ENCODE results near the gene BMPR2.

BMPR2 gene

DNA sequence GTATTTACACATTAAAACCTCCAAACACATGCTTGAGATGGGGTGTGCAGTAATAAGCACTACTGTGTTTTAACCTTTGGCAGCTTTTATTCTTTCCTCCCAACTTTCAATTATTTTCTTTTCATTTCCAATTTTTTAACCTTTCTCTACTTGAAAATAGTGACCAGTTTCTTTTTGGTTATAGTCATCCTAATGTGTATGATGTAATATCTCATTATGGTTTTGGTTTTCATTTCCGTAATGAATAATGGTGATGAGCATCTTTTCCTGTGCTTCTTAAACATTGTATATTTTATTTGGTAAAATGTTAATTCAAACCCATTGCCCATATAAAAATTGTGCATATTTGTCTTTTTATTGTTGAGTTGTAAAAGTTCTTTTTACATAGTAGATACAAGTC lies 103.5 kb downstream of the BMPR2 start:
- H3F3A ChIP-seq (ENCODE audit: control insufficient read depth, insufficient read depth), result no peaks in the 10 kb centered on the region
- H3K4me3 ChIP-seq (ENCODE audit: low read length), result no peak overlapping the region
- no peaks in the 10 kb centered on the region for H3K4me1 ChIP-seq (ENCODE audit: control insufficient read depth, low read length)
- no peak overlapping the region for H3K4me2 ChIP-seq (ENCODE audit: low read length)
- no peaks in the 10 kb centered on the region for H3K9me3 ChIP-seq (ENCODE audit: control insufficient read depth, insufficient read depth, low read length)
- H3K79me2 ChIP-seq (ENCODE audit: control insufficient read depth, low read length), result no peaks in the 10 kb centered on the region
- TF ChIP-seq, protein P1, sequence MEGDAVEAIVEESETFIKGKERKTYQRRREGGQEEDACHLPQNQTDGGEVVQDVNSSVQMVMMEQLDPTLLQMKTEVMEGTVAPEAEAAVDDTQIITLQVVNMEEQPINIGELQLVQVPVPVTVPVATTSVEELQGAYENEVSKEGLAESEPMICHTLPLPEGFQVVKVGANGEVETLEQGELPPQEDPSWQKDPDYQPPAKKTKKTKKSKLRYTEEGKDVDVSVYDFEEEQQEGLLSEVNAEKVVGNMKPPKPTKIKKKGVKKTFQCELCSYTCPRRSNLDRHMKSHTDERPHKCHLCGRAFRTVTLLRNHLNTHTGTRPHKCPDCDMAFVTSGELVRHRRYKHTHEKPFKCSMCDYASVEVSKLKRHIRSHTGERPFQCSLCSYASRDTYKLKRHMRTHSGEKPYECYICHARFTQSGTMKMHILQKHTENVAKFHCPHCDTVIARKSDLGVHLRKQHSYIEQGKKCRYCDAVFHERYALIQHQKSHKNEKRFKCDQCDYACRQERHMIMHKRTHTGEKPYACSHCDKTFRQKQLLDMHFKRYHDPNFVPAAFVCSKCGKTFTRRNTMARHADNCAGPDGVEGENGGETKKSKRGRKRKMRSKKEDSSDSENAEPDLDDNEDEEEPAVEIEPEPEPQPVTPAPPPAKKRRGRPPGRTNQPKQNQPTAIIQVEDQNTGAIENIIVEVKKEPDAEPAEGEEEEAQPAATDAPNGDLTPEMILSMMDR (IDR thresholded peaks at IDR 0.05; ENCODE audit: low read depth, low read length, poor library complexity, severe bottlenecking), result no peak
- TF ChIP-seq EZH2phosphoT487 (IDR thresholded peaks at IDR 0.05; ENCODE audit: borderline replicate concordance, low read length), result no peak
- no peaks in the 10 kb centered on the region for H3K27me3 ChIP-seq (ENCODE audit: control insufficient read depth, low read length)
- H4K20me1 ChIP-seq (ENCODE audit: control insufficient read depth, insufficient read depth, low read depth, low read length), result no peaks in the 10 kb centered on the region
- H3K9me2 ChIP-seq (replicated peaks; ENCODE audit: control insufficient read depth, low read length), result no peaks in the 10 kb centered on the region
- H3K27ac ChIP-seq (ENCODE audit: low read depth, low read length), result no peak overlapping the region
- H3K36me3 ChIP-seq (ENCODE audit: control insufficient read depth, low read length), result no peaks in the 10 kb centered on the region

DNA sequence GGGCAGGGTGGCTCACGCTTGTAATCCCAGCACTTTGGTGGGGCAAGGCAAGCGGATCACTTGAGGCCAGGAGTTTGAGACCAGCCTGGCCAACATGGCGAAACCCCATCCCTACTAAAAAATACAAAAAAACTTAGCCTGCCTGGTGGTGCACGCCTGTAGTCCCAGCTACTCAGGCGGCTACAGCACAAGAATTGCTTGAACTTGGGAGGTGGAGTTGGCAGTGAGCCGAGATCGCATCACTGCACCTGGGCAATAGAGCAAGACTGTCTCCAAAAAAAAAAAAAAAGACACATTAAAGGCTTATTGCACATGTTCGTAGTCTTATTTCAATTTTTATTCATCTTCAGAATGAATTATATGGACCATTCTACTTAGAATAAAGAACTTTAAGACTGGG lies 110.2 kb downstream of the BMPR2 start:
- no peaks in the 10 kb centered on the region for H3F3A ChIP-seq (ENCODE audit: control insufficient read depth, insufficient read depth)
- H3K4me1 ChIP-seq (ENCODE audit: control insufficient read depth, low read length), result no peaks in the 10 kb centered on the region
- no peaks in the 10 kb centered on the region for H3K9me3 ChIP-seq (ENCODE audit: control insufficient read depth, insufficient read depth, low read length)
- H3K4me2 ChIP-seq (ENCODE audit: low read length), result no peak overlapping the region
- no peaks in the 10 kb centered on the region for H3K36me3 ChIP-seq (ENCODE audit: control insufficient read depth, low read length)
- TF ChIP-seq, protein P1 (IDR thresholded peaks at IDR 0.05; ENCODE audit: low read depth, low read length, poor library complexity, severe bottlenecking), result no peak
- no peak for TF ChIP-seq EZH2phosphoT487 (IDR thresholded peaks at IDR 0.05; ENCODE audit: borderline replicate concordance, low read length)
- H3K79me2 ChIP-seq (ENCODE audit: control insufficient read depth, low read length), result no peaks in the 10 kb centered on the region
- no peaks in the 10 kb centered on the region for H3K27me3 ChIP-seq (ENCODE audit: control insufficient read depth, low read length)
- H3K27ac ChIP-seq (ENCODE audit: low read depth, low read length), result no peak overlapping the region
- no peaks in the 10 kb centered on the region for H4K20me1 ChIP-seq (ENCODE audit: control insufficient read depth, insufficient read depth, low read depth, low read length)
- no peak overlapping the region for H3K4me3 ChIP-seq (ENCODE audit: low read length)
- no peaks in the 10 kb centered on the region for H3K9me2 ChIP-seq (replicated peaks; ENCODE audit: control insufficient read depth, low read length)

DNA sequence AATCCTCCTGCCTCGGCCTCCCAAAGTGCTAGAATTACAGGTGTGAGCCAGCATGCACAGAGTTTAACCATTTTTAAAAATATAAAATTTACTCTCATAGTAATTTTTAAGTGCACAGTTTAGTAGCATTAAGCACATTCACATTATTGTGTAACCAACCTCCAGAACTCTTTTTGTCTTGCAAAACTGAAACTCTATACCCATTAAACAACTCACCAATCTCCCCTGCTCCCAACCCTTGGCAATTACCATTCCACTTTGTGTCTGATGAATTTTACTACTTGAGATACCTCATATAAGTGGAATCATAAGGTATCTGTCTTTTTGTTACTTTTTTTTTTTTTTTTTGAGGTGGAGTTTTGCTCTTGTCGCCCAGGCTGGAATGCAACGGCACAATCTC lies 112.5 kb downstream of the BMPR2 start:
- no peaks in the 10 kb centered on the region for H3K4me1 ChIP-seq (ENCODE audit: control insufficient read depth, low read length)
- H3K36me3 ChIP-seq (ENCODE audit: control insufficient read depth, low read length), result no peaks in the 10 kb centered on the region
- TF ChIP-seq, protein P1 (IDR thresholded peaks at IDR 0.05; ENCODE audit: low read depth, low read length, poor library complexity, severe bottlenecking), result no peak
- TF ChIP-seq EZH2phosphoT487 (IDR thresholded peaks at IDR 0.05; ENCODE audit: borderline replicate concordance, low read length), result no peak
- no peaks in the 10 kb centered on the region for H3K27me3 ChIP-seq (ENCODE audit: control insufficient read depth, low read length)
- H3K9me2 ChIP-seq (replicated peaks; ENCODE audit: control insufficient read depth, low read length), result no peaks in the 10 kb centered on the region
- H4K20me1 ChIP-seq (ENCODE audit: control insufficient read depth, insufficient read depth, low read depth, low read length), result no peaks in the 10 kb centered on the region
- no peaks in the 10 kb centered on the region for H3K79me2 ChIP-seq (ENCODE audit: control insufficient read depth, low read length)
- H3K4me2 ChIP-seq (ENCODE audit: low read length), result no peak overlapping the region
- H3K27ac ChIP-seq (ENCODE audit: low read depth, low read length), result no peak overlapping the region
- no peaks in the 10 kb centered on the region for H3F3A ChIP-seq (ENCODE audit: control insufficient read depth, insufficient read depth)
- no peak overlapping the region for H3K4me3 ChIP-seq (ENCODE audit: low read length)
- H3K9me3 ChIP-seq (ENCODE audit: control insufficient read depth, insufficient read depth, low read length), result no peaks in the 10 kb centered on the region

DNA sequence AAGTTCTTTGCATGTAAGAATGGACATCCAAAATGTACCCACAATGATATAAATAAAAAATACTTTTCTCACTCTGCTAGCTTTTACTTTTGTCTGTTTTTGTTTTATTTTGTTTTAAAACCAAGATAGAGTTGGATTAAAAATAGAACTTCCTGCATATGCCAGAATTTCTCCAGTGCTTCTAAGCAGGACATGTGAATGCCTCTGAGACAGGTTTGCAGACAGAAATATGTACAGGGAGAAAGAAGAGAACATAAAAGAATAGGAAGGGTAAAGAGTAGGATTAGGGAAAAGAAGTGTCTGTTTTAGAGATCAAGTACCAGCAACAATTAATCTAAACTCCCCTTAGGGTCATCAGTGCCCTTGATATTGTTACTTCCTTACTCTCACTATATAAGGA lies 114.4 kb downstream of the BMPR2 start:
- Histone ChIP-seq H3K36me3 (ENCODE audit: control insufficient read depth, low read length) (no peaks in the 10 kb centered on the region), H3K9me2 (replicated peaks; ENCODE audit: control insufficient read depth, low read length) (no peaks in the 10 kb centered on the region), H3K27ac (ENCODE audit: low read depth, low read length) (no peak overlapping the region), H3F3A (ENCODE audit: control insufficient read depth, insufficient read depth) (no peaks in the 10 kb centered on the region), H3K4me3 (ENCODE audit: low read length) (no peak overlapping the region), H3K9me3 (ENCODE audit: control insufficient read depth, insufficient read depth, low read length) (no peaks in the 10 kb centered on the region), H4K20me1 (ENCODE audit: control insufficient read depth, insufficient read depth, low read depth, low read length) (no peaks in the 10 kb centered on the region), H3K4me1 (ENCODE audit: control insufficient read depth, low read length) (no peaks in the 10 kb centered on the region), H3K27me3 (ENCODE audit: control insufficient read depth, low read length) (no peaks in the 10 kb centered on the region), H3K79me2 (ENCODE audit: control insufficient read depth, low read length) (no peaks in the 10 kb centered on the region), H3K4me2 (ENCODE audit: low read length) (no peak overlapping the region)
- no peak for TF ChIP-seq EZH2phosphoT487 (IDR thresholded peaks at IDR 0.05; ENCODE audit: borderline replicate concordance, low read length)
- TF ChIP-seq, protein P1 (IDR thresholded peaks at IDR 0.05; ENCODE audit: low read depth, low read length, poor library complexity, severe bottlenecking), result no peak

Data from DOHH2 (cell line).